Amniotic epithelial cell (primary cell): ENCODE results near the gene LAD1.

Experiments
- DNase-seq: peaks from one replicate; pipeline ENCODE4 v3.0.0-alpha.2; 2010; ENCODE audit warnings: low read depth

LAD1 gene

DNA sequence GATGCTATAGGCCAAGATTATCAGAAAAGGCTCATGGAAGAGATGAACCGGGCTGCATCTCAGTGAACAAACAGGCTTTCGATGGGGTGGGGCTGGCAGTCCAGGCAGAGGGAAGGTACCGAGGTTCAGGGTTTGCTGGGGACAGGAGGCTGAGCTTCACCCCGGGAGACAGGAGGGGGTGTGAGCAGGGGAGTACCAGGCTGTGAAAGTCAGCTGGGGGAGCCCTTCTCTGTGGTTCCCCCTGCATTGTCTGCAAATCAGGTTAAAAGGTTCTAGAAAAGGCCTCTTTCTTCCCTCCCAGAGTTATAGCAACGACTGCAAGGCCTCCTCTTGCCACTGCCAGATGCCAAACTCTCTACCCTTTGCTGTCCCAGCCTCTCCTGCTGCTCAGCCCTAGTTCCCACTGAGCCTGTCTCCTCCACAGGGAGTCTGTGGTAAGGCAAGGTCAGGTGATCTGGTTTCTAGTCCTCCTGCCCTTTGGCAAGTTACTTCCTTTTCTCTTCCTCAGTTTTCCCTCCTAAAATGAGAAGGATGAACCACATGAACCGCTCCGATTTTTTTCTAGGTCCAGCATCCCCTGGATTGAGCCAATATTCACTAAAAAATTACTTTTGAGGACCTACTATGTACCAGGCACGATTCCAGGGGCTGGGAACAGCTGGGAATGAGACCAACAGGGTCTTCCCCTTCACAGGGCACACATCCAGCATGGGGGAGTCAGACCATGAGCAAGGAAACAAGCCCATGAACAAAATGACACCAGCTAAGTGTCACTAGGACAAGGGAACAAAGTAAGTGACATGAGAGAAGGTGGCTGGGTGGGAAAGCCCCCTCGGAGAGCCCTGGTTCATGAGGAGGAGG, 7.2 kb downstream of the LAD1 start:
- peak; percentile 7 for DNase-seq

DNA sequence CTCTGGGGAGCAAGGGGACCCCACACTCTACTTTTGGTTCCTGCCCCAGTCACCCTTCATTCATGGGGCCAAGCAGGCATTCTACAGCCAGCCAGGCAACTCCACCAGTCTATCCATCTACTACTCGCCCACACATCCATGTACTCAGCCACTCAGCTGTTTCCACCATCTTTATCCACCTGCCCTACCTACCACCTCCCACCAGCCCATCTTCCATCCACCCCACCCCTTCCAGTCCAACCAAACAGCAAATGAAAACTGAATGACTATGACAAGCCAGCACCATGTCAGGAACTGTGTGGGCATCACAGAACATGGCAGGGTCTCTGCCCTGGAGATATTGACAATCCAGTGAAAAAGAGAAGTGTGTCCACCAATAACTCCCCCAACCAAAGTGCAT, 7.9 kb downstream of the LAD1 start:
- DNase-seq = no peak

- DNase-seq = no peak
These were observed 10.1 kb downstream of the LAD1 start for GRCh38 chr1:201389051-201389450.

GRCh38 chr1:201386208-201386607, 12.9 kb downstream of the LAD1 start:
- no peak for DNase-seq

- DNase-seq = peak; percentile 21
These were observed 13.7 kb downstream of the LAD1 start for GRCh38 chr1:201385299-201385891.

DNA sequence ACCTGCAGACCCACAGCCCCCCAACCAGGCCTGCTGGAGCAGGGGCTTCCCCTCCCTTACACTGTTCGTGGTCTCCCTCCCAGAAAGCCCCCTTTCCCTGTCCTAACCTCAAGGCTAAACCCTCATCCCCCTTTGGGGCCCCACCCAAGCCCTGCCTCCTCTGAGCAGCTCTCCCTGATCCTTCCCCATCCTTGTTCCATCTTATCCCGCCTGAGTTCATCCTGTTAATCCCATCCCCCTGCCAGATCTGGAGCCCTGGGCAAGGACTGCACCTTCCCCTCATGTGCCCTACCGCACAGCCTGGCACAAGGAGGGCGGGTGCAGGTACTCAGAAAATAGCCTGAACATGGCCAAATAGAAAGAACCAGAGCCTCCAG, 14.7 kb downstream of the LAD1 start:
- no peak for DNase-seq

DNA sequence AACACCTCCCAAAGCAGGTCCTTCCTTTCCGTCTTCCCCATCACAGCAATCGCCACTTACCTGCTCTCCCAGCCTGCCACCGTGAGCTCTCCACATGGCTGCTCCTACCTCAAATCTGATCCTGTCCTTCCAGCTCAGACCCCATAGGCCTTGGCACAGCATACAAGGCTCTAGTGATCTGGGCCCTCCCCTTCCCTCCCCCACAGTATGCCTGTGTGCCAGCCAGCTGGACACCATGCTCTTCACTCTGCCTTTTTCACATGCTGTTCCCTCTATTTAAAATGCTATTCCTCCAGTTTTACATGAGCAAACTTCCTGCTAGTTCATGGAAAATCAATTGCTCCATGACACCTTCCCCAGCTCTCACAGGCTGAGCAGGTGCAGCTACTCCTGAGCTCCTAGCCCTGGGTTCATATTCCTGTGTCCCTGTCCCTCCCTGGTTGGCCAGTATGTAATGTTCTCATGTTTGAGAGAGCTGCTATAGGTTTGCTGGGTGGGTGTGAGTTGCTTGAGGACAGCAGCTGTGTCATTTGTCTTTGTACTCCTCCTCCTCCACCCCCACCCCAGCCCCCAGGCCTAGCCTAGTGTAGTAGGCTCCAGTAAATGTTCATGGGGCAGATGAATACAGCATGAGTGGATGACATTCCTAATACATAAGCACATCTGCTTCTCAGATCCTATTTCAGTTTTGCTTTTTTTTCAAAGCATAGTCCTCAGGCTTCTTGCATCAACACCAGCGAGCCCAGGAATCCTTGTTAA, 15.3 kb downstream of the LAD1 start:
- DNase-seq = peak; percentile 75

- DNase-seq = no peak
These were observed 18.0 kb downstream of the LAD1 start for GRCh38 chr1:201381130-201381529.

DNA sequence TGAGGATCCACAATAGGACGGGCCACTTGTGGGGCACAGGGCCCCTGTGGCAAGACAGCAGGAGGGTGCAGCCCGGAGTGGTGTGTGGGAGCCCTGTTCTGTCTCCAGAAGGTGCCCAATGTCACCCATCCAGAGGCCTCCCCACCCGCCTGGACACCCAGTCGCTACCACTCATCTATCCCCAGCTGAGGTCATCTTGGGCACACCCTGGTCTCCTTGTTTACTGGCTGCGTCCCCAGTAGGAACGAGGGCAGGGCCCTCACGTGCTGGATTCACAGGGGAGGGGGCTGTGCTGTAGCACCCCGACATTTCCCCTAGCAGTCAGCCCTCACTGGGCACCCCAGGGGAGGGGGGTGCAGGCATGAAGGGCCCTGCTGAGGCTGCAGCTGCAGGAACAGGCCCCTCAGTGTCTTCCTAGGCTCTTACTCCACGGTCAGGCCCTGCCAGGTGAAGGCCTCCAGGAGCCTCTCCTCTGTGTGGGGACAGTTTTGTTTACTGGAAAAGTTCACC, 19.3 kb downstream of the LAD1 start:
- DNase-seq = no peak

DNA sequence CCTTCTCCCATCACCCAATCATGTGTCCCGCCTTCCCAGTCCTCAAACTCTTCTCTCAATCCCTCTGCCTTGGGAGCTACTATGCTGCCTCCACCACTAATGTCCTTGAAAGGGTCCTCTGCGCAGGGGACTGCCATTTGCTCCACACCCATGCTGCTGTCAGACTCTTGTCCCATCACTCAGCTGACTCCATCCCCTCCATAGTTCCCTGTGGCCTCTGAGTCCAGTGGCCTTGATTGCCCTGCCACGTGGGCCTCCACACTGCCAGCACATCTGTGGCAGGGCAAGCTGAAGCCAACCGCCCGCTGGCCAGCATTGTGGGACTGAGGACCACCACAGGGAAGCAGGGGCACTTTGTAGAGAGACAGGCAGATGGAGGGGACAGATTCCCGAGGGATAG, 20.3 kb downstream of the LAD1 start:
- no peak for DNase-seq

GRCh38 chr1:201377611-201378092, 21.5 kb downstream of the LAD1 start, which contains the start of gene TNNT2:
TNNT2 (minus strand) TSS chr1:201377680; CDS start chr1:201373254, 4,426 bp downstream.
- peak; percentile 20 for DNase-seq

DNA sequence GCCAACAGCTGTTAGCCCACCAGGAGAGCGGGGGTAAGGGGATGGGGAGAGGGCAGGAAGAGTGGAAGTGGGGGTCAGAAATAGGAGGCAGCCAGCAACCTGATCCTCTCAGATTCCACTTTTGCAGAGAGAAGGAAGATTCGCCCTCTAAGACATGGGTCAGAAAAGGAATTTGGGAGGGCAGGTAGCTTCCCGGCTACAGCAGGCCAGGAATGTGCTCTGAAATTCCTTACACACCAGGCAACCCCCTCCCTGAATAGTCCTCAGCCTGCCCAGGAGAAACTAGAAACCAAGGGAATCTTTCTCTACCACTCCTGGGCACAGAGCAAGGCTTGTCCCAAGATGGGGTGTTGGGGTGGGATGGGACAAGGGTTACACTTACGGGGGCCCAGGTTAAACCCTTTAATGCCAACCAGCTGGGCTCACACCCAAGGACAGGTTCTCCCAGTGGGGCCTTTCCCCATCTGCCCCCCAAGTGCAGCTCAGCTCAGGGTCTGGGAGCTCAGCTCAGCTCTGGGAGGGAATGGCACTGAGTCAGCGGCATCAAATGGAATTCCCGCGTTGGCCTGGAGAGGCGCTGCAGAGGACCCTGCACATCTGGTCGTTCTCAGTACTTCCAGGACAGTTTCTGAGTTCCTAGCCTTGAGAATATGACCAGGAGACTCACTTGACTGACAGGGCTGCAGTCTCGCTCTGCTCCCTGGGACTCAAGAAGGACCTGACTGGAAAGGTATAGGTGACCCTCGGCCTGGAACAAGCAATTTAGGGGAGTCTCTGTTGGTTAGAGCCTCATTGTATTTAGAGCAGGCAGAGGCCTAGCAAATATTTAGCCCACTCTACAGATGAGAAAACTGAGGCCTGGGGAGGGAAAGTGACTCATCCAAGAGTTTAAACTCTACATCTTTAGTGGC, 22.4 kb downstream of the LAD1 start:
- DNase-seq = peak; percentile 54

DNA sequence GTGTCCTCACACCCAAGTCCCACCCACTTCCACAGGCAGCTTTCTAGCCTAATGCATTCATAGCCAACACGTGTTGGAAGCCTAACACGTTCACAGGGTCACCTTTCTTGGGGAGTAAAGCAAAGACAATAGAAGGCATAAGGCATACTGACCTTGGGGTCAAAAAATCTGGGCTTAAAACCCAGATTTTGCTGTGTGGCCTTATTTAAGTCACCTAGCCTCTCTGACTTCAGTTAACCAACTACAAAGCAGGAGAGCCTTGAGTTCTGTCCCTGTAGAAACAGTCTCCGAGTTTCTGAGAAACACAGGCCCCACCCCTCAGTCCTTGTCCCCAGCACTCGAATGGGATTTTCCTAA, 23.0 kb downstream of the LAD1 start:
- DNase-seq = no peak

DNA sequence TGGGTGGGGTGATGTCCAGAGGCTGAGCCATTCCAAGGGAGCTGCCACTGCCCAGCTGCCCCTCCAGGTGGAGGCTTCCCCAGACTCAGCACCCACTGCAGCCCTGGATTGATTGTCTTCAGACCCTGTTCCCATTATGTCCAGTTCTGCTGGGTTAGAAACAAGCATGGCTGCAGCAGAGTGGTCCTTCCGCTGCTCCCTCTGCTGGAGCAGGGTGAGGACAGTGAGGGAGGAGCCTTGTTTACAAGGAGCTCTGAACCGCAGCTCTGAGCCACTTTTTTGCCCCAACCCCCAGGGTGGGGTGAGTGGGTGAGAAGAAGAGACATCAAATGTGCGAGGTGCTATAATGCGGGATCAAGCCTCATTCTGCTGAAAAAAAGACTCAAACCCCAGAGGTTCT, 24.0 kb downstream of the LAD1 start:
- no peak for DNase-seq

GRCh38 chr1:201374364-201374763, 24.8 kb downstream of the LAD1 start:
- DNase-seq = no peak

- no peak for DNase-seq
These were observed 27.3 kb downstream of the LAD1 start for GRCh38 chr1:201371792-201372191.

DNA sequence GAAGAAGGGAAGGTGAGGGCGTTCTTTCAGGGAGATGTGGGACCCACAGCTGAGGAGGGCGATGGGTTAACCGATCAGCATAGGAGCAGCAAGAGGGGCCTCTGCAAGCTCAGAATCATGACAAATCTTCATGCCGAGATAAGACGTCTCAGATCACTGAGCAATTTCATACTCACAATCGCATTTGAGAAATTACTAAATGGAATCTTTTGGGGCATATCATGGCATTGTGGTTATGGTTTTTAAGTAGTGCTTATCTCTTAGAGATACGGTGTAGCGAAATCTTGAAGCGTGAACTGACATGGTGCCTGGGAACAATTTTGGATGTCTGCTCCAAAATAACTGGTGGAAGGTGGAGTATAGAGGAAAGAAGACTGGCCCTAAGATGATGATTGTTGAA, 27.8 kb downstream of the LAD1 start:
- peak; percentile 39 for DNase-seq

DNA sequence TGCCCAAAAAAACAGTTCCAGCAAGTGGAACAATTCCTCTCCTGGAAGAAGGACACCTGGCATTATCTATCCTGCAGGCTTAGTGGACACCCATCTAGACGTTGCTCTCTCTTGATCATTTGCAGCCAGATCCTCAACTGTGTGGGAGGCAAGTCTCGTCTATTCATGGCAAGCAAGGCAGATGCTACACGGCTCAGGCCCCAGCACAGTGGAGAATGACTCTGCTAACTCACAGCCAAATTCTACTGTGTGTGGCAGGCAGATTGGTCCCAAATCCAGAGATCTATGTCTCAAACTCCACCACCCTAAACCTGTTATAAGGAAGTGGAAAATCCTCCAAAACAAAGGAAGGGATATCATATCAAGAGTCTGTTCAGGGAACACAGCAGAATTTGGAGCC, 28.6 kb downstream of the LAD1 start:
- DNase-seq = no peak

GRCh38 chr1:201369209-201369608, 29.9 kb downstream of the LAD1 start:
- no peak for DNase-seq

- DNase-seq = no peak
These were observed 32.4 kb downstream of the LAD1 start for GRCh38 chr1:201366696-201367095.

GRCh38 chr1:201365251-201365650, 33.9 kb downstream of the LAD1 start:
- DNase-seq = no peak

DNA sequence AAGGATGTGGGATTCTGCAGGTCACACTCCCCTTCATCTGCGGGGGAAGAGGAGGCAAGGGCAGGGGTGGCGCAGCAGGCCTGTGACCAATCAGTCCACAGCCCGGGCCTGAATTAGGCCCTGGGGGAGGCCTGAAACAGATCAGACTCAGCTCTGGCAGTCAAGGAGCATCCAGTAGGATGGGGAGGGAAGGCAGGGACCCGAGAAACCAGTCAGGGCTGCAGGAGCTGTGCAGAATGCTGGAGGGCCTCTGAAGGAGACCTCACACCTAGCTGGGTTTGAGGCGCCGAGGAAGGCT, 34.4 kb downstream of the LAD1 start:
- no peak for DNase-seq
